ENCODE measurements around the gene WNT10A.

WNT10A gene

DNA sequence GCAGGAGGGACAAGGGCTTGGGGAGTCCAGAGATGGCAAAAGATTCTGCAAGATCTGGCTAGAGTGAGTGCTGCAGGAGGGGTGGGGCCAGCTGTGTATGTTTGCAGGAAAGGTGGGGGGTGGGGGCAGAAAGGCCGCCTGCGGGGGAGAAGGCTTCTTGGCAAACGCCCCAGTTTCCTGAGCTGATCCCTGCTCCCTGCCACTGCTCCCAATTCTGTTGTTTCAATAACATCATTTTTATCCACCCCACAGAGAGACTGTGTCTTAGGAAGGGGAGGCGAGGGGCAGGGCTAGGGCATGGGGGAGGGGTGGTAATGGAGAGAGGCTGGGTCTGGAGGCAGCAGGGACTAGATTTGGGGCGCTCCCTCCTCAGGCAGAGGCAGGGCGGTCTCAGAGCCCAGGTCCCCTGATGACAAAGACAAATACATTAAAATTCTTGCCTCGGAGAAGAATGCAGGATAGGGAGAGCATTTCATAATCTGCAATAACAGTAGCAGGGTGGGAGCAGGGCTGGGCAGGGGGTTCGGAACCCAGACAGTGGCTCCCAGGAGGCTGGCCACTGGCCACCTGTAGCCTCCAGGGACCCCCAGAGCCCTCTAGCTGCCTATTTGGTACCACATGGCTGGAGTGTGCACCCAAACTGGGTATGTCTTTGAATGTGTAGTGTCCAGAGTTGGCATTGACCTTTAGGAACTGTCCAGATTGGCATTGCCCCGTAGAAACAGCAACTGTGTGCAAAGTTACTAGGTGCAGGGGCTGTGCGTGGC lies 23.1 kb upstream of the WNT10A start:
- DNase-seq (ENCODE audit: low spot score) = no peak

DNA sequence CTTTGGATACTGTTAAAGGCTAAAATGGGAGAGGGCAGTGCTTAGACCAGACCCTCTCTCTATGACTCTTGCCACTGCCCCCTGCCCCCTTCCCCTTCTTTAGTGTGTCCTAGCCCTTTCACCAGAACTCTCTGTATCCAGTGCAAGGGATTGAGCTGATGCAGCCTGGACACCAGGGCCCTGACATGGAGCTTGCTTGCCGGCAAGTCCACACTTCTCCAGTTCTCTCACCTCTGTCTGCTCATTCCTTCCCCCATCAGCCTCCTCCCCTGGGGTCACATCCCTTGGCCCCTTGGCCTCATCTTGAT lies 22.6 kb upstream of the WNT10A start:
- DNase-seq (ENCODE audit: low spot score) = no peak

DNA sequence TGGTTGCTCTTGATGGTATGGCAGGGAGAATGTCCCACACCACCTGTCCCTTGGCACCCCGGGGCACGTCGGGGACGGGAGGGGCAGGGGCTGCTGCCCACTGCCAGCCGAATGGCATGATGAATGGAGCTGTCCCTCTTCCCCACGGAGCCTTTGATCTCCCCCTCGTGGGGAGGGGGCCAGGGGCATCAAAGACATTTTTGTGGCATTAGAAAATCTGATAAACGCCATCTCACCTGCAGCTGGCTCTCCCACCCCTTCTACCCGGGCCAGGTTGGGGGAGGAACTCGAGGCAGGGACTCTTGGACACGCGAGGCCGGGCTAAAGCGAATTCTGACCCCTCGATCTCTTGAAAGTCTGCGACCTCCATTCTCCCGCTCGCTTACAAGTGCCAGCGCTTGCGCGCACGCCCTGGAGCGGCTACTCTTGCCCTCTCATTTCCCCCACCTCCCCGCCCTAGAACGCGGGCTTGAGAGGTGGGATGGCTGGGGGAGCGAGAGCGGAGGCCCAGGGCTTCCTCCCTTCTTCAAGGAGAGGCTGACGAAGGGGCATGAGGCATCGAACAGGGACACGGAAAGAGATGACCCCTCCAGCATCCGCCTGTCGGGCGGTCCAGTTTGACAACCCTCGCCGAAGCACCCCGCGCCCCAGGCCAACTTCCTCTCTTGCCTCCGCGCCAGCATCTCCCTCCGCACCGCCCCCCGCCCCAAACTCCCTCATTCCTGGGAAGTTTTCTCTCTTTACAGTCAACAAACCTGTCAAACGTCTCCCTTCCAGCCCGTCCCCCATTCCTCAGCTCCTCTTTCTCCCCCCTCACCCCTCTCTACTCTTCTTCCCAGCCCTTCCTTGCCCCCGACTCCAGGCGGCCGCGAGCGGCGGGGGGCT lies 21.7 kb upstream of the WNT10A start:
- no peak for DNase-seq (ENCODE audit: low spot score)

DNA sequence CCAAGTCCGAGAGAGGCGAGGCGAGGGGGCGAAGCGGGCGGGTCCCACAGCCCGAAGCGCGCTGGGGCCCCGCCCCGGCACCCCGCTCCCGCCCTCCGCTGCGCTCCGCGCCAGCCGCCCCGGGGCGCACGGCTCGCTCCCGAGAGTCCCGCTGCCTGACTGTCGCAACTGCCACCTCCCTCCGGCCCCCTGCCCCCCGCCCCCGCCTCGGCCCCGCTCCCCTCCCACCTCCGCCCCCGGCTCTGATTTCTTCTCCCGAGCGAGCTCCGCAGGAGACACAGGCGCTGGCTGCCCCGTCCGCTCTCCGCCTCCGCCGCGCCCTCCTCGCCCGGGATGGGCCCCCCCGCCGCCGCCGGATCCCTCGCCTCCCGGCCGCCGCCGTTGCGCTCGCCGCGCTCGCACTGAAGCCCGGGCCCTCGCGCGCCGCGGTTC lies 21.1 kb upstream of the WNT10A start, which contains the start of gene WNT6:
Gene WNT6 (plus strand): TSS at position 250 of the 432 bp plus-strand sequence. CDS start 233 bp downstream, outside the sequence.
- DNase-seq (ENCODE audit: low spot score) = no peak

DNA sequence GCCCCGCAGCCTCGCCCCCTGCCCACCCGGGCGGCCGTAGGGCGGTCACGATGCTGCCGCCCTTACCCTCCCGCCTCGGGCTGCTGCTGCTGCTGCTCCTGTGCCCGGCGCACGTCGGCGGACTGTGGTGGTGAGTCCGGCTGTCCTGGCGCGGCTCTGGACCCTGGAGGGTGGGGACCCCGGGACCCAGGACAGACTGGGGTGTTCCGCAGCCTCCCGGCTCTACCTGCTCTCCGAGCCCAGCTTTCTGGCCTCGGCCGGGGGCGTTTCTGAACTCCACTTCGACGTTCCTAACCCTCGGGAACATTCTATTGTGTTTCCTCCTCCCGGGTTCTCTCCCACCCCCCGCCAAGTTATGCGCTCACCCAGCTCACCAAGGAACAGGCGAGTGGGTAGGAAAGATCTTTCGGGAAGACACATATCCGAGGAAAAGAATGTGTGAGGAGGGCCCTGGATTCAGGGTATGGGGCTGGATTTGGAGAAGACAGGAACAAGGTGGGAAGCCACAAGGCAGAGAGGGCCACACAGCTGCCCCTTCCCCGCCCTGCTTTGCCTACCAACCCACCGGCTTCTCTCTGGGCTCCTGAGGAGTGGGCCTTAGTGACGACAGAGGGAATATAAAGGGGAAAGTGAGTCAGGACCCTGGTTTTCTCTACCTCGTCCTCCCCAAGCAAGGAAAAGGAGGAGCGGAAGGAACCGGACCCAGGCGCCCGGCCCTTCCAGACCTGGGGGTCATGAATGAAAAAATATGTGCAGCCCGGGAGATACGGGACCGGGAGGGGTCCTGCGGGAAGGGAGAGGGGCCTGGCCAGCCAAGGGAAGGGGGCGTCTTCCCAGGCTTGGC lies 20.4 kb upstream of the WNT10A start:
- no peak for DNase-seq (ENCODE audit: low spot score)

DNA sequence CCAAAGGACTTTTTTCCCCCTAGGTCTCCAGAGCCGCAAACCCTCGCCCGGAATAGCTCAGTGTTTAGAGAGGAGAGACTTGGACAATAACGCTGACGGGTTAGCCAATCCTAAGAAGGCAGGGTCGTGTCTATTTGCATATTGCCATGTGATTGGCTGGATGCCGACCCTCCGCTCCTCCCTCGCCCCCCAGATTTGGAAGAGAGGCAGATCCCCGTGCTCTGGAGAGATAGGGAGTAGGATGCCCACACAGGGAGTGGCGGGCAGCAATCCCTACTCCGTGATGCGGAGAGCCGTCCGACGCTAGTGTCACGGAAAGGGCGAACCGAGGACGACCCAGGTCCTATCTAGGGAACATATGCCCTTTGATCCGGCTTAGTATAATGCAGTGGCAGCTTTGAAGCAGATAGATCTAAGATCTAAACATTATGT lies 19.7 kb upstream of the WNT10A start:
- peak; percentile 61 for DNase-seq (ENCODE audit: low spot score)

DNA sequence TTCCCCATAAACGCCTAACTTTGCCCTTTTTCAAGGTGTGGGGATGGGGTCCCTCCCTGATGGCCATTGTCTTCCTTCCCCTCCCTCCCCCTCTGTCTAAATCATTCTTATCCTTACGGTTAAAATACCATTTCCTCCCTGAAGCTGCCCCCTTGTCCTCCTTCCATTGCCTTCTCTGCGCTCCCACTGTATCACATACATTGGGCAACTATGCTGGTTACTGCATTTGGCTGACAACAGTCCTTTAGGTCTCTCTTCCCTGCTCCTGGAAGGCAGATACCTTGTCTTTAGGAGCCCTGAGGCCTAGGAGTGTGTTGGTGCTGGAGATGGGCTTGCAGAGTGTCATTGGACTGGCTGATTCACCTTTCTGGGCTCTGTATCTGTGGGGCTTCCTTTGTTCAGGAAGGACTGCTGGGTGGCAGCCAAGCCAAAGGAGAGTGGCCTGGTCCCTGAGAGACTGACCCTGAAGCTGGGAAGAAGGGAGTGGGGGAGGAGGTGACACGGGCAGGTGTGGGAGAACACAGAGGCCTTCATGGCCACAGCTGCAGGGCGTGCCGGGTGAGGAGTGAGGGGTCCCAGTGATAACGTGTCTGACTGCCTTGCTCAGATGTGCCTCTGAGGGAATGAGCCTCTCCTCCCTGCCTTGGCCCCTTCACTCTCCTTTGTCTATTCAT lies 18.9 kb upstream of the WNT10A start:
- DNase-seq (ENCODE audit: low spot score) = no peak

DNA sequence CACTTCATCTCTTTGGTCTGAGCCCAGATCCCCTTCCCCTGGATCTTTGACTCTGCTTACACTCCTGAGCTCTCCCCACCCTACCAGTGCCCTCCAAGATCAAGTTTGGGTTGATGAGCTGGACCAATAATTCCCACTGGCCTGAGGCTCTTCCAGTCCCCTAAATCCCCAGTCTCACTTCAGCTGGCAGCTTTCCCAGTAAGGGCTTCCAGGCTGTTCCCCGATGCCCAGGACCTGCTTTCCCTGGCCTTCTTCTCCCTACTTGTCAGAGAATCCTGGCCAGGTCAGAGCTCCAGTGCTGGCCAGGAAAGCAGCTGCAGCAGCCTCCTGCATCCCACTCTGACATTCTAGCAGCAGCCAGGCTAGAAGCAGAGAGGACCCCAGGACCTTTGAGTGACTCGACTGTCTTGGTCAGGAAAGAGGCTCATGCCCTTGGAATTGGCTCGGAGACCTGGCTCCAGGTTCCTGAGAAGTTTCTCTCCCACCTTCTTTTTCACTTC lies 17.6 kb upstream of the WNT10A start:
- DNase-seq (ENCODE audit: low spot score) = no peak

DNA sequence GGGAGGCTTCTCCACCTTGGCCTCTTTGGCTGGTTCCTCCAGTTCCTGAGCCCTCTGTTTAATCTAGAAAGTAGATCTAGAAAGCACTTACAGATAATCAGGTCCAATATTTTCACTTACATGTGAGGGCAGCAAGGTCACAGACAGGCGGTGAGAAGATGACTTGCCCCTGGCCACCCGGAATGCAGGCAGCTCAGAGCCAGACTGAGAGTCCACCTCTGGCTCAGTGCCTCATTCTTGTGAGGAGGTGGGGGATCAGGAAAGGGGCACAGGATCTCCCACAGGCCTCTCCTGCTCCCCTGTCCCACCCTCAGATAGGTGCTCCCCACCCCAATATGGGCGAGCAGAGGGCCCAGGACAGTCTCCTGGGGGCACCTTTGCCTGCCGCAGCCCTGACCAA lies 15.3 kb upstream of the WNT10A start:
- DNase-seq (ENCODE audit: low spot score) = no peak

DNA sequence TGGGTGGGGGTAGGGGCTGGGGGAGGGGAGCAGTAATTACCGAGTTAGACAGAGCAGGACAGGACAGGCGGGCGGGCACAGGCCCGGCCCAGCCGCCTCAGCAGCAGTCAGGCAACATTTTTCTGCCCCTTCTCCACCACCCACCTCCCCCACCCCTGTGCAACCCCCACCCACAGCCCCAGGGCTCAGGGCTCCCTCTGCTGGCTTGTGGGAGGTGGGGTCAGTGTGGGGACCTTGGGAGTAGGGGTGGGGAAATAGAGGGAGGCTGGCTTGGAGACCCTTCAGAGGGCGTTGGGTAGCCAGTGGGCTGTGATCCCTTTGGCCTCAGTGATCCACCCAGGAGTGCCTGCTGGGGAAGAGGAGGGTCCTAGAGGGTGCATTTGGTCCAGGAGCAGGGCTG lies 14.7 kb upstream of the WNT10A start:
- DNase-seq (ENCODE audit: low spot score) = no peak

DNA sequence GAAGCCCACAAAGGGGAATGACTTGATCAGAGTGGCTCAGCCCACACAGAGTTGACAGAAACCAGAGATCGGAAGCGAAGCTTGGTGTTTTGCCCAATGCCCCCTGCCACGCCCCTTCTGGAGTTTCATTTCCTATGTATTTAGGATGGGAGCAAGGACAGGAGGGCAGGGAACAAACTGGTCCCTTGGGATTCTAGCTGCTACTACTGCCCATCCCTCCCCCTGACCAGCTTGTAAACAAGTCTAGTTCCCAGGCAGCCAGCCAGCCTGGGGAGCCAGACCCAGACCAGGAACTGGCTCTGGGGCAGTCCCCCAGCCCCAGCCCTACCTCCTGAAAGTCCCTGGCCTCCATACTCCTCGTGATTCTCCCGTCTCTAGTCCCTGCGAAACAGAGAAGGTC lies 12.8 kb upstream of the WNT10A start:
- DNase-seq (ENCODE audit: low spot score) = no peak

DNA sequence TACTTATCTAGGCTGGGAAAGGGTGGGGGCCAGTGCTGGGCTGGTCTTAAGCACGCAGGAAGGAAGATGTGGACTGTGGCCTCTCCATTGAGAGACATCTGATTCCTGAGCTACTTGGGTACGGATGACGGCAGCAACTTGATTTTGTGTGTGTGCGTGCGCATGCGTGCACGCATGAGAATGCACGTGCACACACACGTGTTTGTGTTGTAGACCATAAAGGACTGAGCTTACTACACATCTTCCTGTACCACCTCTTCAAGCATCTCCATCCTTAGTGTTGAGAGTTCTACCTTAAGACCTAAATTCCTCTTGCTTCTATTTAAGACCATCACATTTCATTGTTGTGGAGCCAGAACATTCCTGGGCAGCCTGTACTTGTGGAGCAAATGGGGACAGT lies 11.6 kb upstream of the WNT10A start:
- DNase-seq (ENCODE audit: low spot score) = no peak

DNA sequence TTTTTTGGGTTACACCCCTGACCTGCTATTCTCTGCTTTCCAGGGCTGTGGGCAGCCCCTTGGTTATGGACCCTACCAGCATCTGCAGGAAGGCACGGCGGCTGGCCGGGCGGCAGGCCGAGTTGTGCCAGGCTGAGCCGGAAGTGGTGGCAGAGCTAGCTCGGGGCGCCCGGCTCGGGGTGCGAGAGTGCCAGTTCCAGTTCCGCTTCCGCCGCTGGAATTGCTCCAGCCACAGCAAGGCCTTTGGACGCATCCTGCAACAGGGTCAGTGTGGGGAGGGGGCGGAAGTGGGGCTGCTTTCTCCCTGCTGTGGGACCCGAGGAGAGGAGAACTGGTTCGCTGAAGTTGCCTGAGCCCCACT lies 9.7 kb upstream of the WNT10A start:
- DNase-seq (ENCODE audit: low spot score) = no peak

DNA sequence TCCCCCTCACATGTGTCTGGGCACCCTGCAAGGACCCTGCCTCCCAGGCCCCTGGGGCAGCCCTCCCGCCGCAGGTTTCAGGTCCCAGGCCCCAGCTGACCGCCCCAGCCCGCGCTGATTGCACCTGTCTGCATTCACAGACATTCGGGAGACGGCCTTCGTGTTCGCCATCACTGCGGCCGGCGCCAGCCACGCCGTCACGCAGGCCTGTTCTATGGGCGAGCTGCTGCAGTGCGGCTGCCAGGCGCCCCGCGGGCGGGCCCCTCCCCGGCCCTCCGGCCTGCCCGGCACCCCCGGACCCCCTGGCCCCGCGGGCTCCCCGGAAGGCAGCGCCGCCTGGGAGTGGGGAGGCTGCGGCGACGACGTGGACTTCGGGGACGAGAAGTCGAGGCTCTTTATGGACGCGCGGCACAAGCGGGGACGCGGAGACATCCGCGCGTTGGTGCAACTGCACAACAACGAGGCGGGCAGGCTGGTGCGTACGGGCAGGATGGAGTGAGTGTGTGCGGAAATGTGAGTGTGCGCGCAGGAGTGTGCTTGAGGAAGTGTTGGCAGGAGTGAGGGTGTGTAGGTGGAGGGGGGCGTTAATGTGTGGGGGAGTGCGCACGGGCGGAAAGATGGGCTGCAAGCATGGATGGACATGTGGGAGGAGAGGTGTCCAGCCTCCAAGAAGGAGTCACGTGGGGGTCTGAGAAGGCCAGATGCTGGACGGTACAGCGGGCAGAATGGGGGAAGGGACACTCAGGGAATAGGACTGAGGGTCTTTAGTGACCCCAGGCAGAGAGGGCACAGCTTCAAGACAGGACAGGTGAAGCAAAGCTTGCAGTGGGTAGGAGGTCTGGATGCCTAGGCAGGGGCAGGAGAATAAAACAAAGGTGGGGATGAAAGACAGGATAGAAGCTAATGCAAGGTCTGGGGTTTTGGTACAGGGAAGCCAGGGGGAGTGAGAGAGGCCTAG lies 9.0 kb upstream of the WNT10A start:
- DNase-seq (ENCODE audit: low spot score) = no peak

DNA sequence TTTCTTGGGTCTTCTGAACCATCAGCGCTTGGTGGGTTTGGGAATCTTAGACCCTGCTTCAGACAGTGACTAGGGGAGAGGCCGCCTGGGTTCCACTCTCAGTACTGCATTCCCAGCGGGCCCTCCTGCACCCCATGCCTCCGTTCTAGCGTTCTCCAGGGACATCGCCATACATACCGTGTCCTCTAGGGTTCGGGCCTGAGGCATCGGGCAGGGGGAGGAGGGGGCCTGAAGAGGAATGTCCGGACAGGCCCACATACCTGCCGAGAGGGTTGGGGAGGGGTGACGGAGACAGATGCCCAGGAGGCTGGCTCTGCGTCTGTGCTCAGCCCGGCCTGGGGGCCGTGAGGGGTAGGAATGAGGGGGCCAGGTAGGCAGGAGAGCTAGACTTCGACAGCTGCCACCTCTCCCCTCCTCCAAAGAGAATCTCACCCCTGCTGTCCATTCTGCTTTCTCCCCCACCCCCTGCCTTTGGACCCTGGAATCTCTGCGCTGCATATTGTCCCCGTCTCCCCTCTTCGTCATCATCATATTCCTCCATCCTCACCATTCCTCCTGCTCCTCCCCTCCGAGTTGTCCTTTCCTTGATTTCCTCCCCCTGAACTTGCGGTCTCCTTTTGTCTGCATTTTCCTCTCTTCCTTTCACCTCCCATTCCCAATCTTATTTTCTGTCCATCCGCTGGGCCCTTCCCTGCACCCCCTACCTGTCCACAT lies 7.8 kb upstream of the WNT10A start:
- DNase-seq (ENCODE audit: low spot score) = no peak

DNA sequence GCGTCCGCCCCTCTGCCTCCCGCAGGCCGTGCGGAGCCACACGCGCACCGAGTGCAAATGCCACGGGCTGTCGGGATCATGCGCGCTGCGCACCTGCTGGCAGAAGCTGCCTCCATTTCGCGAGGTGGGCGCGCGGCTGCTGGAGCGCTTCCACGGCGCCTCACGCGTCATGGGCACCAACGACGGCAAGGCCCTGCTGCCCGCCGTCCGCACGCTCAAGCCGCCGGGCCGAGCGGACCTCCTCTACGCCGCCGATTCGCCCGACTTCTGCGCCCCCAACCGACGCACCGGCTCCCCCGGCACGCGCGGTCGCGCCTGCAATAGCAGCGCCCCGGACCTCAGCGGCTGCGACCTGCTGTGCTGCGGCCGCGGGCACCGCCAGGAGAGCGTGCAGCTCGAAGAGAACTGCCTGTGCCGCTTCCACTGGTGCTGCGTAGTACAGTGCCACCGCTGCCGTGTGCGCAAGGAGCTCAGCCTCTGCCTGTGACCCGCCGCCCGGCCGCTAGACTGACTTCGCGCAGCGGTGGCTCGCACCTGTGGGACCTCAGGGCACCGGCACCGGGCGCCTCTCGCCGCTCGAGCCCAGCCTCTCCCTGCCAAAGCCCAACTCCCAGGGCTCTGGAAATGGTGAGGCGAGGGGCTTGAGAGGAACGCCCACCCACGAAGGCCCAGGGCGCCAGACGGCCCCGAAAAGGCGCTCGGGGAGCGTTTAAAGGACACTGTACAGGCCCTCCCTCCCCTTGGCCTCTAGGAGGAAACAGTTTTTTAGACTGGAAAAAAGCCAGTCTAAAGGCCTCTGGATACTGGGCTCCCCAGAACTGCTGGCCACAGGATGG lies 7.1 kb upstream of the WNT10A start:
- DNase-seq (ENCODE audit: low spot score) = no peak

DNA sequence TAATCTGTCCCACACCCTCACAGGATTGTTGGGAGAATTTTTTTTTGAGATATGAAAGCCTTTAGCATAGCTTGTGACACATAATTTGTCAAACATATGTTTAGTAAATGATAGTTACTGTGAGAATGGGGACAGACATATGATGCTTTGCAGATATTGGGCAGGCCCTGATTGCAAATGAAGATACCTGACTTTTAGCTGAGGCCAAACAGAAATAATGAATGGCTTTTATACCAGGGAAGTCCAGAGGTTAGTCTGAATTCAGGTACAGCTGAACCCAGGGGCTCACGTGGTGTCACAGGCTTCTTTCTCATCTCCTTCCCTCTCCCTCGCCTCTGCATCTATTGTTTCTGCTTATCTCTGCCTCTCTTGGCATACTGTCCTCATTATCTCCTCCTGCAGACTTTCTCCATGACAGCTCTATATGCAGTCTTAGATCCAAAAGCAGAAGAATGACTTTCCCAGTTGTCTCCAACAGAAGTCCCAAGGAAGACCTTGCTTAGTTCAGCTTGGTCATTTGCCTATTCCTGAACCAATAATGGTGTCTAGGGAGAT lies 4.9 kb upstream of the WNT10A start:
- no peak for DNase-seq (ENCODE audit: low spot score)

DNA sequence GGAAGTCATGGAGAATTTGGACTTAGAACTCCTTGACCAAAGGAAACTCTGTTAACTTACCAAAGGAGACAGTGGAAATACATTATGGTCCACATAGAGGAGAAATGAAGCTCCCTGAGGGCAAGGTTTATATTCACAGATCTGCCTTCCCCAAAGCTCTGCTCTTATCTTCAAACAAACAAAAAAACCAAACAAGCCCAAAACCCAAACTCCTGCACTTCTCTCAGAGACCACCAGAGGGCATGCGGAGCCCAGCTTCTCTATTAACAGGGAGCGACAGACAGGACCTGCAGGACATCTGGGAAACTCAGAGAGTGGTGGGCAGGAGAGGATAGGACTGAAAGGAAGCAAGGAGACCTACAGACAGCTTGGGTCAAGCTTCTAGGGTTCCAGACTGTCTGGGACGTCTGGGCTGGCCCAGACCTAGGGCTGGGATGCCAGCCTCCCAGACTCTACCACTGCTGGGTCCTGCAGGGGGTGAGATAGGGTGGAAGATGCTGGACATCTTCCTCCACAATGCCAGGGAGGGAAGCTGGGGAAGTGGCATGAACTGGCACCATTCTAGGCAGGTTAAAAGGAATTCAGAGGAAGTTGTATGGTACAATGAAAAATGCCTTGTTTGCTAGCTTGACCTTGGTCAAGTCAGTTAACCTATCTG lies 4.0 kb upstream of the WNT10A start:
- DNase-seq (ENCODE audit: low spot score) = peak; percentile 92

Data from HuH-7.5 (cell line).